Astrocyte (in vitro differentiated cells and primary cell): ENCODE measurements around the gene TTC7B. TPM values are rescaled to one million over a fixed set of nuclear protein-coding genes. Genes with fewer than 3 reads are reported as not detected.

Experiments used
- DNase-seq: peaks from one replicate; pipeline ENCODE4 v3.0.0-alpha.2; 2010; ENCODE audit warnings: low read depth
- FAIRE-seq: peaks from 2 replicates; lab custom pipeline; 2011; peaks lifted over from hg19 to GRCh38; lab: Jason Lieb, UNC
- H2AFZ ChIP-seq: 2 replicates; pipeline ENCODE4 v1.6.0; 2012; ENCODE audit warnings: low read depth, low read length, inconsistent platforms
- H3K27ac ChIP-seq: 2 replicates; pipeline ENCODE4 v1.5.1; 2011; ENCODE audit warnings: low read depth, low read length, inconsistent platforms
- H3K27me3 ChIP-seq: 2 replicates; pipeline ENCODE4 v1.6.0; 2011; ENCODE audit warnings: low read length, inconsistent platforms; ENCODE audit not compliant: insufficient read depth
- H3K36me3 ChIP-seq: 2 replicates; pipeline ENCODE4 v1.5.1; 2011; ENCODE audit warnings: low read length, inconsistent platforms; ENCODE audit not compliant: insufficient read depth
- H3K4me1 ChIP-seq: 2 replicates; pipeline ENCODE4 v1.5.1; 2011; ENCODE audit warnings: low read length, inconsistent platforms; ENCODE audit not compliant: insufficient read depth
- H3K4me2 ChIP-seq: 2 replicates; pipeline ENCODE4 v1.6.0; 2012; ENCODE audit warnings: low read length, inconsistent platforms
- H3K4me3 ChIP-seq: 2 replicates; pipeline ENCODE4 v1.5.1; 2011; ENCODE audit warnings: low read depth, mild to moderate bottlenecking, low read length, inconsistent platforms; ENCODE audit not compliant: insufficient read depth
- H3K79me2 ChIP-seq: 2 replicates; pipeline ENCODE4 v1.6.0; 2012; ENCODE audit warnings: mild to moderate bottlenecking, low read length, inconsistent platforms; ENCODE audit not compliant: insufficient read depth
- H3K9ac ChIP-seq: 2 replicates; pipeline ENCODE4 v1.6.0; 2012; ENCODE audit warnings: mild to moderate bottlenecking, low read length, inconsistent platforms
- H3K9me3 ChIP-seq: 2 replicates; pipeline ENCODE4 v1.5.1; 2012; ENCODE audit warnings: low read depth, mild to moderate bottlenecking, low read length, inconsistent platforms; ENCODE audit not compliant: insufficient read depth
- H4K20me1 ChIP-seq: 2 replicates; pipeline ENCODE4 v1.6.0; 2012; ENCODE audit warnings: low read length, inconsistent platforms; ENCODE audit not compliant: insufficient read depth
- H3K27ac Mint-ChIP-seq: one replicate; pipeline ENCODE4 v1.8.0; 2021; ENCODE audit warnings: mild to moderate bottlenecking, mixed read lengths; ENCODE audit not compliant: unreplicated experiment
- H3K27me3 Mint-ChIP-seq: one replicate; pipeline ENCODE4 v1.8.0; 2021; ENCODE audit warnings: low read depth, mixed read lengths; ENCODE audit not compliant: unreplicated experiment
- H3K36me3 Mint-ChIP-seq: one replicate; pipeline ENCODE4 v1.8.0; 2021; ENCODE audit warnings: low read depth, mixed read lengths; ENCODE audit not compliant: unreplicated experiment
- H3K4me1 Mint-ChIP-seq: one replicate; pipeline ENCODE4 v1.8.0; 2021; ENCODE audit warnings: low read depth, mixed read lengths; ENCODE audit not compliant: unreplicated experiment
- H3K4me3 Mint-ChIP-seq: one replicate; pipeline ENCODE4 v1.8.0; 2021; ENCODE audit warnings: mild to moderate bottlenecking, moderate library complexity, mixed read lengths; ENCODE audit not compliant: unreplicated experiment
- H3K9me3 Mint-ChIP-seq: one replicate; pipeline ENCODE4 v1.8.0; 2021; ENCODE audit warnings: mild to moderate bottlenecking, mixed read lengths; ENCODE audit not compliant: unreplicated experiment
- EZH2 ChIP-seq: IDR thresholded peaks from 2 replicates; pipeline ENCODE4 v1.6.1; 2012; ENCODE audit warnings: mild to moderate bottlenecking, low read length, inconsistent platforms; ENCODE audit not compliant: insufficient read depth
- total RNA-seq: library from RNA; stranded (reverse); gene quantifications from 2 replicates; pipeline ENCODE4 v1.2.1, GENCODE V29; 2021
- TF ChIP-seq, protein P1 (sequence below): IDR thresholded peaks from 2 replicates; pipeline ENCODE4 v1.5.1; 2011; ENCODE audit warnings: low read depth, mild to moderate bottlenecking, inconsistent platforms, low read length, moderate library complexity; ENCODE audit not compliant: insufficient read depth

The TTC7B gene
- total RNA-seq, 1 donor from 2014 or later: 42.1 TPM

DNA sequence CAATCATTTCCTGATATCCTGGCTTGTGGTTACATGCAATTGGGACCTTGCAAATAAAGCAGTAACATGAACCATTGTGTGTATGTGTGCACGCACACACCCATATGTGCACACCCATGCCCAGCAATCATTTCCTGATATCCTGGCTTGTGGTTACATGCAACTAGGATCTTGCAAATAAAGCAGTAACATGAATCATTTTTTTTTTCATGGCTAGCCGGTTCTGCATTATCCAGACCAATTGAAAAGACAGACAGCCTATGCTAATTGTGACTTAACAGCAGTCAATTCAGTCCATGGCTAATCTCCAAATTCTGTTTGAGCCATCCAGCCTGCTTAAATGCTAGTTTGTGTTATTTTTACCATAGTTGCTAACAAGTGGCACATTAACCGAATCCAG is 134.3 kb downstream of the TTC7B start:
- Histone ChIP-seq H3K36me3 (no peaks in the 10 kb centered on the region), H3K9ac (no peak overlapping the region), H3K4me2 (no peak overlapping the region), H3K4me1 (peaks cover 12% of the 10 kb centered on the region), H2AFZ (no peak overlapping the region), H3K79me2 (no peaks in the 10 kb centered on the region), H3K9me3 (no peaks in the 10 kb centered on the region), H3K27me3 (no peaks in the 10 kb centered on the region), H4K20me1 (no peaks in the 10 kb centered on the region), H3K27ac (no peak overlapping the region), H3K4me3 (no peak overlapping the region)
- H3K4me1 Mint-ChIP-seq: peaks cover 14% of the 10 kb centered on the region
- no peak overlapping the region for H3K4me3 Mint-ChIP-seq
- H3K9me3 Mint-ChIP-seq: no peaks in the 10 kb centered on the region
- no peak for DNase-seq
- FAIRE-seq: no peak
- peaks cover 8% of the 10 kb centered on the region for H3K36me3 Mint-ChIP-seq
- H3K27ac Mint-ChIP-seq: no peak overlapping the region
- H3K27me3 Mint-ChIP-seq: no peaks in the 10 kb centered on the region
- no peak for TF ChIP-seq EZH2
- TF ChIP-seq, protein P1, sequence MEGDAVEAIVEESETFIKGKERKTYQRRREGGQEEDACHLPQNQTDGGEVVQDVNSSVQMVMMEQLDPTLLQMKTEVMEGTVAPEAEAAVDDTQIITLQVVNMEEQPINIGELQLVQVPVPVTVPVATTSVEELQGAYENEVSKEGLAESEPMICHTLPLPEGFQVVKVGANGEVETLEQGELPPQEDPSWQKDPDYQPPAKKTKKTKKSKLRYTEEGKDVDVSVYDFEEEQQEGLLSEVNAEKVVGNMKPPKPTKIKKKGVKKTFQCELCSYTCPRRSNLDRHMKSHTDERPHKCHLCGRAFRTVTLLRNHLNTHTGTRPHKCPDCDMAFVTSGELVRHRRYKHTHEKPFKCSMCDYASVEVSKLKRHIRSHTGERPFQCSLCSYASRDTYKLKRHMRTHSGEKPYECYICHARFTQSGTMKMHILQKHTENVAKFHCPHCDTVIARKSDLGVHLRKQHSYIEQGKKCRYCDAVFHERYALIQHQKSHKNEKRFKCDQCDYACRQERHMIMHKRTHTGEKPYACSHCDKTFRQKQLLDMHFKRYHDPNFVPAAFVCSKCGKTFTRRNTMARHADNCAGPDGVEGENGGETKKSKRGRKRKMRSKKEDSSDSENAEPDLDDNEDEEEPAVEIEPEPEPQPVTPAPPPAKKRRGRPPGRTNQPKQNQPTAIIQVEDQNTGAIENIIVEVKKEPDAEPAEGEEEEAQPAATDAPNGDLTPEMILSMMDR: no peak

DNA sequence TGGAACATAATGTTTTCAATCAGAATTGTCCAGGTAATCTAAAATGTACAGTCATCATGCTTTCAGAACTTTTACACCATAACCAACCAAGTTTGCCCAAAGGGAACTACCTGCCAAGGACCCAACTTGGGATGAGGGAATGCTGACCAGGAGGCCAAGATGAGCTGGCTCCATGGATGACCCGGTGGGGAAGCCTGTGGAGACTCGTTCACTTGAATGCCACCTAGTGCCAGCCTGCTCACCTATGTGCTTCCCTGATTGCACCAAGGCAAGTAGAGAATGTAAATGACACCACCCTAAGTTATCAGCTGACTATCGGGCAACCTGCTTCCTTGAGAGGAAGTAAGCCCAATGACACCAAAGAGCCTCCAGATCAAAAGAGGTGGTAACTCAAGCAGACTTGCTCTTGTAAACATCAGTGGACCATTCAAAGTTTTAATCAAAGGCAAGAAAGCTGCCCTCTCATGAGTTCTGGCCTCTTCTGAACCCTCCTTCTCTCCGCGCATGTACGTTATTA is 137.3 kb downstream of the TTC7B start:
- Histone ChIP-seq H3K4me1 (peaks cover 20% of the 10 kb centered on the region), H3K27ac (no peak overlapping the region)
- no peak overlapping the region for H3K27ac Mint-ChIP-seq

DNA sequence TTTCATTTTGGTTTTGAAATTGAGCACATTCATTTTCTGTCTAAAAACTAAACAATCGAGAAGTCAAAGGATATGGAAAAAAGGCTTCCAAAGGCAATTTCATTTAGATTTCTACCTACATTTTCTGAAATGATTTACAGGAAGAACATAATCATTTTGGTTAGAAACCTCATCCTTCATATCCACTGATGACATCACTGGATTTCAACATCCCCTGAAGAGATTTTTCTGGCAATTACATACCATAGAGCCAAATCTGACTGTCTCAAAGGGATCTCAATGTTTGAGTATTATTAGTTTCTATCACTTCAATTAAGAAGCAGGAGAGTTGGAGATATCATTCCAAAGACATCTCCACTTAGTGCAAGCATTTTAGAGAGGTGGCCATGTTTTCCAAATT is 137.8 kb downstream of the TTC7B start:
- no peaks in the 10 kb centered on the region for H3K36me3 ChIP-seq
- TF ChIP-seq EZH2: no peak
- TF ChIP-seq, protein P1: no peak

More for the DNA sequence above, 137.3 kb downstream of the TTC7B start:
- DNase-seq: no peak
- Mint-ChIP-seq H3K9me3 (no peaks in the 10 kb centered on the region), H3K4me1 (peaks cover 28% of the 10 kb centered on the region), H3K27me3 (no peaks in the 10 kb centered on the region), H3K36me3 (peaks cover 8% of the 10 kb centered on the region), H3K4me3 (no peak overlapping the region)
- Histone ChIP-seq H3K9ac (no peak overlapping the region), H3K27me3 (no peaks in the 10 kb centered on the region), H3K4me2 (no peak overlapping the region), H3K9me3 (no peaks in the 10 kb centered on the region), H3K36me3 (no peaks in the 10 kb centered on the region), H3K79me2 (no peaks in the 10 kb centered on the region), H2AFZ (no peak overlapping the region), H3K4me3 (no peak overlapping the region), H4K20me1 (no peaks in the 10 kb centered on the region)
- peak; percentile 49 for FAIRE-seq
- TF ChIP-seq EZH2: no peak
- TF ChIP-seq, protein P1: no peak

More for the DNA sequence above, 137.8 kb downstream of the TTC7B start:
- Histone ChIP-seq H3K9ac (no peak overlapping the region), H3K4me1 (peaks cover 20% of the 10 kb centered on the region), H3K4me3 (no peak overlapping the region), H3K4me2 (peak overlapping the region; percentile 76), H2AFZ (no peak overlapping the region), H3K27ac (no peak overlapping the region), H3K27me3 (no peaks in the 10 kb centered on the region), H3K79me2 (no peaks in the 10 kb centered on the region), H4K20me1 (no peaks in the 10 kb centered on the region), H3K9me3 (no peaks in the 10 kb centered on the region)
- peaks cover 28% of the 10 kb centered on the region for H3K4me1 Mint-ChIP-seq
- DNase-seq: peak; percentile 22
- no peaks in the 10 kb centered on the region for H3K9me3 Mint-ChIP-seq
- no peaks in the 10 kb centered on the region for H3K27me3 Mint-ChIP-seq
- H3K27ac Mint-ChIP-seq: no peak overlapping the region
- no peak overlapping the region for H3K4me3 Mint-ChIP-seq
- FAIRE-seq: no peak
- peaks cover 11% of the 10 kb centered on the region for H3K36me3 Mint-ChIP-seq
